Cardiac fibroblast (primary cell): Measurements from ENCODE around the gene RGL3.

Experiments
- DNase-seq, 2 donors: peaks; one replicate each; pipeline versions ENCODE4 v3.0.0 to v3.0.0-alpha.2; 2010; ENCODE audit warnings: low read depth in 2 of 2
- H3K4me3 ChIP-seq, 2 donors: replicated peaks in 1 of 2; 1 replicate in 1 of 2; 2 replicates in 1 of 2; pipeline ENCODE4 v1.5.1; 2011; ENCODE audit warnings: low read depth in 2 of 2, low read length in 2 of 2, mild to moderate bottlenecking in 2 of 2, moderate library complexity in 1 of 2
- TF ChIP-seq, protein P1 (sequence below): IDR thresholded peaks from one replicate; pipeline ENCODE4 v1.5.1; 2011; ENCODE audit warnings: low read depth, mild to moderate bottlenecking, low read length, inconsistent platforms

The RGL3 gene

DNA sequence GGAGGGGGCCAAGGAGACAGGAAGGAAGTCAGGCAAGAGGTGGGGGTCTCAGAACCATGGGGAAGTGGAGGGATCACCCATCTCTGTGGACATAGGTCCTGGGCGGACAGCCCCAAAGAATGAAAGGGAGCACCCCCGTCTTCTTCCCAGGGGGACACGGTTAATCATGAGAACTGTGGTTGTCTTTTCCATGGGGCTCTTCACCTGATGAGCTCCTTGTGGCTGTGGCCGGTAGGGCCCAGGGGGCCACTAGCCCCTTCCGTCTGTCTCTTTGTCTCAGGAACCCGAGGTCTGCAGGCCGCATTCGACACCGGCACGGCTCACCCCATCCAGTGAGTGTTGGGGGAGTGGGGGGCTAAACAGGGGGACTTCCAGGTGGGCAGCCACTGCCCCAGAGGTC, 55.2 kb downstream of the RGL3 start:
- no peak for DNase-seq
- TF ChIP-seq, protein P1, sequence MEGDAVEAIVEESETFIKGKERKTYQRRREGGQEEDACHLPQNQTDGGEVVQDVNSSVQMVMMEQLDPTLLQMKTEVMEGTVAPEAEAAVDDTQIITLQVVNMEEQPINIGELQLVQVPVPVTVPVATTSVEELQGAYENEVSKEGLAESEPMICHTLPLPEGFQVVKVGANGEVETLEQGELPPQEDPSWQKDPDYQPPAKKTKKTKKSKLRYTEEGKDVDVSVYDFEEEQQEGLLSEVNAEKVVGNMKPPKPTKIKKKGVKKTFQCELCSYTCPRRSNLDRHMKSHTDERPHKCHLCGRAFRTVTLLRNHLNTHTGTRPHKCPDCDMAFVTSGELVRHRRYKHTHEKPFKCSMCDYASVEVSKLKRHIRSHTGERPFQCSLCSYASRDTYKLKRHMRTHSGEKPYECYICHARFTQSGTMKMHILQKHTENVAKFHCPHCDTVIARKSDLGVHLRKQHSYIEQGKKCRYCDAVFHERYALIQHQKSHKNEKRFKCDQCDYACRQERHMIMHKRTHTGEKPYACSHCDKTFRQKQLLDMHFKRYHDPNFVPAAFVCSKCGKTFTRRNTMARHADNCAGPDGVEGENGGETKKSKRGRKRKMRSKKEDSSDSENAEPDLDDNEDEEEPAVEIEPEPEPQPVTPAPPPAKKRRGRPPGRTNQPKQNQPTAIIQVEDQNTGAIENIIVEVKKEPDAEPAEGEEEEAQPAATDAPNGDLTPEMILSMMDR, result no peak
- H3K4me3 ChIP-seq, result no peak overlapping the region

GRCh38 chr19:11361771-11362731, 57.1 kb downstream of the RGL3 start:
- TF ChIP-seq, protein P1, result no peak
- no peak for DNase-seq
- no peak overlapping the region for H3K4me3 ChIP-seq

GRCh38 chr19:11361037-11361770, 57.9 kb downstream of the RGL3 start:
- DNase-seq, result no peak
- no peak overlapping the region for H3K4me3 ChIP-seq

DNA sequence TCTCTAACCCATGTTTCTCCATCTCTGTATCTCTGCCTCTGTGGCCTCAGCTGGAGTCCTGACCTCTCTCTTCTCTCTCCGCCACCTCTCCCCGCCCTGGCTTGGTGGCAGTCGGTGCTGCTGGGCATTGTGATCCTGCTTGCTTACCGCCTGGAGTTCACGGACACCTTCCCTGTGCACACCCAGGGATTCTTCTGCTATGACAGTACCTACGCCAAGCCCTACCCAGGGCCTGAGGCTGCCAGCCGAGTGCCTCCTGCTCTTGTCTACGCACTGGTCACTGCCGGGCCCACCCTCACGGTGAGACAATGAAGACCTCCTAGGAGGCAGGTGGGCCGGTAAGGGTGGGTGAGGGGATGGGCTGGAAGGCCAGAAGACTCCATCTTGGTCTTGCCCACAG, 59.7 kb downstream of the RGL3 start:
- TF ChIP-seq, protein P1, result no peak
- no peak for DNase-seq
- no peak overlapping the region for H3K4me3 ChIP-seq

More at GRCh38 chr19:11361037-11361770, 57.9 kb downstream of the RGL3 start:
- TF ChIP-seq, protein P1, result no peak

GRCh38 chr19:11356676-11357550, 62.2 kb downstream of the RGL3 start:
- TF ChIP-seq, protein P1, result no peak
- no peak overlapping the region for H3K4me3 ChIP-seq
- no peak for DNase-seq

DNA sequence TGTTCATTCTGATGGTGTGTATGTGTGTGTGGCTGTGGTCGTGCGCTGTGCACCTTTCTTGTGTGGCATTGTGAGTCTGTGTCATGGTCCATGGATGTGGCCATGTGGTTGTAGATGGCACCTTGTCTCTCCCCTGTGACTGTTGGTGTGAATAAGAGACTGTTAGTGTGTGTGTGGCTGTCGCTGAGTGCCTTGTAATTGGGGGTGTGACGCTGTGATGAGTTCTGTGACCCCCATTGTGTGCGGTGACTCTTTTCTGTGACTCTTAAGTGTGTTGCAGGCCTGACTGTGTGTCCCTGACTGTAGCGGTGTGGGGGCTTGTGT, 63.1 kb downstream of the RGL3 start:
- peak overlapping the region; percentile 70 to 76 for H3K4me3 ChIP-seq
- TF ChIP-seq, protein P1, result no peak
- DNase-seq, result no peak
